ENCODE measurements around the gene SLC4A3.

SLC4A3 gene

DNA sequence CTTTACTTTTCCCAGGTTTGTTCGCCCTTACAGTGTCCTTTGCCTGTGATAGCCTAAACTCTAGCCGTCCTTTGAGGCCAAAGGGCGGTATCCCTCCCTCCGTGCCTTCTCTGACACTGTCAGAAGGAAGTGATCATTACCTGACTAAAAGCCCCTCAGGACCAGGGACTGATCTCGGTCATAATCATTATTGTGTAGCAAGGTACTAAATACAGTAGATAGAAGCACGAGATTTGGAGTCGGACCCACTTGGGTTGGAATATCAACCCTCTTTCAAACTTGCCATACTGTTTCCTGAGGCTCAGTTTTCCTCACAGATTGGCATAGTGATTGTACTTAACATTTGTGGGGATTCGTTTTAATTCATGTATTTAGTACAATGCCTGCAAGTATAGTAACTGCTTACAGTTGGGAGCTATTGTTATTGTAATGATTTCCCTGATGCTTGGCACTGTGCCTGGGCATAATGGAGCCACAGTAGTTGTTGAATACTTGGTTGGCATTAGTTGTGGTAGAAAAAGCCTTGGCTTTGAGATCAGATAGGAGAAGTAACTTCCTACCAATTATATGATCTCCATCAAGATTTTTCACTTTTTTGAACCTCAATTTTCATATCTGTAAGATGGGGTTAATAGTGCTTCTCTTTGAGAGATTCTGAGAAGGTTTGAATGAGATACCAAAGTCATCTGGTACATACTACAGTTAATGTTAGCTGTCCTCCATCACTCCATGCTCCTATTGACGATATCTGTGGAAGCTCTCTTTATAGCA lies 28.9 kb upstream of the SLC4A3 start:
- no CpG with 5 or more reads among the region's 9 CpGs for WGBS (ENCODE audit: extremely low coverage, insufficient coverage, low lambda C conversion rate)
- no peak overlapping the region for H3K23ac ChIP-seq (ENCODE audit: low read length)

DNA sequence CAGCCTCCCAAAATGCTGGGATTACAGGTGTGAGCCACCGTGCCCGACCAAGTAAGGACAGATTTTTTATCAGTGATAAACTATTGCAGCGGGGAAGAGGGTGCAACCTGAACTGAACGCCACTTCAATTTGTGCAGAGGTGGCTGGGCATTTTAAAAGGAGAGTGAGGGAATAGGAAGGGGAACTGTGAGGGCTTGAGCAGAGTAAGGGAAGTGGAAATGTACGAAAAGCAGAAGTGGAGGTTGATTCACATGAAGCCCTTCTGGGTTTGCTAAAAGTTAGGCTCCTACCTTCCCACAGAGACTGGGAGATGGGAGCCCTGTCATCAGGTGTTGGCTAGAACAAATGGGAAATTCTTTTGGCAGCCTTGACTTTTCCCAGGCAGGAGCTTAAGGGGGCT lies 23.7 kb upstream of the SLC4A3 start:
- Histone ChIP-seq H3K23ac (ENCODE audit: low read length) (no peak overlapping the region), H3K56ac (ENCODE audit: low read length) (no peak overlapping the region), H3K18ac (ENCODE audit: low read length) (no peak overlapping the region), H3K27me3 (ENCODE audit: insufficient read depth, low read length, poor library complexity) (no peaks in the 10 kb centered on the region), H3K4me1 (ENCODE audit: control insufficient read depth, low read depth, low read length) (no peaks in the 10 kb centered on the region), H4K5ac (ENCODE audit: low read length) (no peak overlapping the region), H3K4ac (ENCODE audit: low read depth, low read length) (no peak overlapping the region), H2BK5ac (ENCODE audit: low read length) (no peak overlapping the region), H3K27ac (ENCODE audit: low read depth, low read length) (no peak overlapping the region), H3K79me2 (ENCODE audit: control insufficient read depth, insufficient read depth, low read length) (no peaks in the 10 kb centered on the region), H2BK120ac (ENCODE audit: low read depth, low read length) (no peak overlapping the region), H3K79me1 (ENCODE audit: low read length) (no peaks in the 10 kb centered on the region), H3K9ac (ENCODE audit: low read length) (no peak overlapping the region), H2BK15ac (replicated peaks; ENCODE audit: low read depth) (no peak overlapping the region), H3K4me2 (ENCODE audit: low read length) (no peak overlapping the region), H2AK5ac (ENCODE audit: low read length) (no peak overlapping the region), H4K8ac (ENCODE audit: low read depth, low read length) (no peak overlapping the region), H3K4me3 (ENCODE audit: low read length) (no peak overlapping the region), H3K36me3 (ENCODE audit: control insufficient read depth, insufficient read depth, low read length) (no peaks in the 10 kb centered on the region)
- DNase-seq = no peak
- no CpG with 5 or more reads among the region's 5 CpGs for WGBS (ENCODE audit: extremely low coverage, insufficient coverage, low lambda C conversion rate)

More for the DNA sequence above, 28.9 kb upstream of the SLC4A3 start:
- Histone ChIP-seq H3K79me1 (ENCODE audit: low read length) (no peaks in the 10 kb centered on the region), H4K5ac (ENCODE audit: low read length) (no peak overlapping the region), H3K56ac (ENCODE audit: low read length) (peak overlapping the region; percentile 79), H3K4ac (ENCODE audit: low read depth, low read length) (no peak overlapping the region), H3K27me3 (ENCODE audit: insufficient read depth, low read length, poor library complexity) (no peaks in the 10 kb centered on the region), H3K4me3 (ENCODE audit: low read length) (peak overlapping the region; percentile 36), H3K27ac (ENCODE audit: low read depth, low read length) (no peak overlapping the region), H2BK15ac (replicated peaks; ENCODE audit: low read depth) (peak overlapping the region; percentile 37), H3K4me2 (ENCODE audit: low read length) (peak overlapping the region; percentile 57), H4K8ac (ENCODE audit: low read depth, low read length) (no peak overlapping the region), H3K36me3 (ENCODE audit: control insufficient read depth, insufficient read depth, low read length) (no peaks in the 10 kb centered on the region), H3K79me2 (ENCODE audit: control insufficient read depth, insufficient read depth, low read length) (no peaks in the 10 kb centered on the region), H3K4me1 (ENCODE audit: control insufficient read depth, low read depth, low read length) (no peaks in the 10 kb centered on the region), H2BK5ac (ENCODE audit: low read length) (peak overlapping the region; percentile 5), H3K9ac (ENCODE audit: low read length) (peak overlapping the region; percentile 65), H2AK5ac (ENCODE audit: low read length) (no peak overlapping the region), H3K18ac (ENCODE audit: low read length) (peak overlapping the region; percentile 60), H2BK120ac (ENCODE audit: low read depth, low read length) (no peak overlapping the region)
- no peak for DNase-seq

DNA sequence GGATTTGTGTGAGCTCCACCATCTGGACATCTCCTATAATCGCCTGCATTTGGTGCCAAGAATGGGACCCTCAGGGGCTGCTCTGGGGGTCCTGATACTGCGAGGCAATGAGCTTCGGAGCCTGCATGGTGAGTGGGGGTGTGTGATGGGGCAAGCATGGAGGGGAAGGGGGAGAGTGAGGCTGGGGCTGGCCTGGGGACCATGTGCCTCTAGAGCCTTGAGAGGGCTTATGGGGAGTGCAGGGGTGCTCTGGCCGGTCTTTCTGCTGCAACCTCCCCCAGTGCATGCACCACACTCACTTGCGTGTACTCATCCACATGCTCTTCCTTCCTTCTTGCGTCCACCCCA lies 21.8 kb upstream of the SLC4A3 start:
- H2BK5ac ChIP-seq (ENCODE audit: low read length) = no peak overlapping the region
- no CpG with 5 or more reads among the region's 6 CpGs for WGBS (ENCODE audit: extremely low coverage, insufficient coverage, low lambda C conversion rate)
- no peaks in the 10 kb centered on the region for H3K79me2 ChIP-seq (ENCODE audit: control insufficient read depth, insufficient read depth, low read length)
- no peak overlapping the region for H3K27ac ChIP-seq (ENCODE audit: low read depth, low read length)
- no peaks in the 10 kb centered on the region for H3K36me3 ChIP-seq (ENCODE audit: control insufficient read depth, insufficient read depth, low read length)
- no peaks in the 10 kb centered on the region for H3K4me1 ChIP-seq (ENCODE audit: control insufficient read depth, low read depth, low read length)
- no peak overlapping the region for H3K4me3 ChIP-seq (ENCODE audit: low read length)
- H3K23ac ChIP-seq (ENCODE audit: low read length) = no peak overlapping the region
- H3K56ac ChIP-seq (ENCODE audit: low read length) = no peak overlapping the region
- no peak overlapping the region for H2BK120ac ChIP-seq (ENCODE audit: low read depth, low read length)
- H3K18ac ChIP-seq (ENCODE audit: low read length) = no peak overlapping the region
- no peak overlapping the region for H4K8ac ChIP-seq (ENCODE audit: low read depth, low read length)
- no peak for DNase-seq
- no peak overlapping the region for H2AK5ac ChIP-seq (ENCODE audit: low read length)
- no peaks in the 10 kb centered on the region for H3K79me1 ChIP-seq (ENCODE audit: low read length)
- no peak overlapping the region for H3K4me2 ChIP-seq (ENCODE audit: low read length)
- no peak overlapping the region for H4K5ac ChIP-seq (ENCODE audit: low read length)
- no peak overlapping the region for H3K9ac ChIP-seq (ENCODE audit: low read length)
- H3K27me3 ChIP-seq (ENCODE audit: insufficient read depth, low read length, poor library complexity) = no peaks in the 10 kb centered on the region
- no peak overlapping the region for H3K4ac ChIP-seq (ENCODE audit: low read depth, low read length)
- no peak overlapping the region for H2BK15ac ChIP-seq (replicated peaks; ENCODE audit: low read depth)

DNA sequence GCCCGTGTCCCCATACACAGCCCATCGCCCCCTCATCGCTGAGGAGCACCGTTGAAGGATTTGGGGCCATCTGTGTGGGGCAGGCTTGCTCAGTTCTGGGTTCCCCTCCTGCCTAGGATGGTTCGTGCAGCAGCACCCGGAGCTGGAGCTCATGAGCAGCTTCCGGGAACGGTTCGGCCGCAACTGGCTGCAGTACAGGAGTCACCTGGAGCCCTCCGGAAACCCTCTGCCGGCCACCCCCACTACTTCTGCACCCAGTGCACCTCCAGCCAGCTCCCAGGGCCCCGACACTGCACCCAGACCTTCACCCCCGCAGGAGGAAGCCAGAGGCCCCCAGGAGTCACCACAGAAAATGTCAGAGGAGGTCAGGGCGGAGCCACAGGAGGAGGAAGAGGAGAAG lies 19.5 kb upstream of the SLC4A3 start:
- H3K18ac ChIP-seq (ENCODE audit: low read length) = no peak overlapping the region
- H3K4me1 ChIP-seq (ENCODE audit: control insufficient read depth, low read depth, low read length) = no peaks in the 10 kb centered on the region
- no peak overlapping the region for H4K8ac ChIP-seq (ENCODE audit: low read depth, low read length)
- H3K23ac ChIP-seq (ENCODE audit: low read length) = no peak overlapping the region
- DNase-seq = no peak
- H3K4me3 ChIP-seq (ENCODE audit: low read length) = no peak overlapping the region
- no peak overlapping the region for H2AK5ac ChIP-seq (ENCODE audit: low read length)
- WGBS (ENCODE audit: extremely low coverage, insufficient coverage, low lambda C conversion rate) = no CpG with 5 or more reads among the region's 15 CpGs
- no peak overlapping the region for H3K4me2 ChIP-seq (ENCODE audit: low read length)
- H3K79me1 ChIP-seq (ENCODE audit: low read length) = no peaks in the 10 kb centered on the region
- no peak overlapping the region for H3K9ac ChIP-seq (ENCODE audit: low read length)
- H4K5ac ChIP-seq (ENCODE audit: low read length) = no peak overlapping the region
- H3K4ac ChIP-seq (ENCODE audit: low read depth, low read length) = no peak overlapping the region
- H3K56ac ChIP-seq (ENCODE audit: low read length) = no peak overlapping the region
- H3K79me2 ChIP-seq (ENCODE audit: control insufficient read depth, insufficient read depth, low read length) = no peaks in the 10 kb centered on the region
- H3K27me3 ChIP-seq (ENCODE audit: insufficient read depth, low read length, poor library complexity) = no peaks in the 10 kb centered on the region
- no peak overlapping the region for H2BK15ac ChIP-seq (replicated peaks; ENCODE audit: low read depth)
- no peaks in the 10 kb centered on the region for H3K36me3 ChIP-seq (ENCODE audit: control insufficient read depth, insufficient read depth, low read length)
- no peak overlapping the region for H3K27ac ChIP-seq (ENCODE audit: low read depth, low read length)
- no peak overlapping the region for H2BK120ac ChIP-seq (ENCODE audit: low read depth, low read length)
- H2BK5ac ChIP-seq (ENCODE audit: low read length) = no peak overlapping the region

DNA sequence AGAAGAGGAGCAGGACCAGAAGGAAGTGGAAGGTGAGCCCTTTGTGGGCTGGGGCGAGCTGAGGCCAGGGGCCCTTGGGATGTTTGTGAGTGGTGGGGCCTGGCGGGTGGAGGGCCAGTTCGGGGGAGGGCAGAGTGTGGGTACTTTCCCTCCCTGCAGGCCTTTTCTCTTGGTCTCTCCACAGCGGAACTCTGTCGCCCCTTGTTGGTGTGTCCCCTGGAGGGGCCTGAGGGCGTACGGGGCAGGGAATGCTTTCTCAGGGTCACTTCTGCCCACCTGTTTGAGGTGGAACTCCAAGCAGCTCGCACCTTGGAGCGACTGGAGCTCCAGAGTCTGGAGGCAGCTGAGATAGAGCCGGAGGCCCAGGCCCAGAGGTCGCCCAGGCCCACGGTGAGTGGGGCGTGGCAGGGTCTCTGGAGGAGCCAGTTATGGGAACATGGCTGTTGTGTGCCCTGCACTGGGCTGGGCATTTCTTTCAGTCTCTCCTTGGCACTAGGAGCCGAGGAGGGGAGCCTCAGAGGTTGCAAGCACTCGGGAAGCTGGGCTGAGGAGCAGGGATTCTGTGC lies 18.9 kb upstream of the SLC4A3 start:
- no peak overlapping the region for H3K18ac ChIP-seq (ENCODE audit: low read length)
- H3K4me2 ChIP-seq (ENCODE audit: low read length) = no peak overlapping the region
- no peak overlapping the region for H3K9ac ChIP-seq (ENCODE audit: low read length)
- no peak overlapping the region for H3K23ac ChIP-seq (ENCODE audit: low read length)
- H3K27ac ChIP-seq (ENCODE audit: low read depth, low read length) = no peak overlapping the region
- H2AK5ac ChIP-seq (ENCODE audit: low read length) = no peak overlapping the region
- WGBS (ENCODE audit: extremely low coverage, insufficient coverage, low lambda C conversion rate) = no CpG with 5 or more reads among the region's 15 CpGs
- H2BK5ac ChIP-seq (ENCODE audit: low read length) = no peak overlapping the region
- no peak overlapping the region for H3K4ac ChIP-seq (ENCODE audit: low read depth, low read length)
- no peak overlapping the region for H2BK15ac ChIP-seq (replicated peaks; ENCODE audit: low read depth)
- H2BK120ac ChIP-seq (ENCODE audit: low read depth, low read length) = no peak overlapping the region
- no peak overlapping the region for H3K56ac ChIP-seq (ENCODE audit: low read length)
- H3K79me2 ChIP-seq (ENCODE audit: control insufficient read depth, insufficient read depth, low read length) = no peaks in the 10 kb centered on the region
- no peak overlapping the region for H4K5ac ChIP-seq (ENCODE audit: low read length)
- no peaks in the 10 kb centered on the region for H3K79me1 ChIP-seq (ENCODE audit: low read length)
- no peaks in the 10 kb centered on the region for H3K27me3 ChIP-seq (ENCODE audit: insufficient read depth, low read length, poor library complexity)
- DNase-seq = no peak
- H4K8ac ChIP-seq (ENCODE audit: low read depth, low read length) = no peak overlapping the region
- no peaks in the 10 kb centered on the region for H3K36me3 ChIP-seq (ENCODE audit: control insufficient read depth, insufficient read depth, low read length)
- no peaks in the 10 kb centered on the region for H3K4me1 ChIP-seq (ENCODE audit: control insufficient read depth, low read depth, low read length)
- no peak overlapping the region for H3K4me3 ChIP-seq (ENCODE audit: low read length)
